OCI-LY7 (cell line): ENCODE data around the gene EIF3L. TPM values are rescaled to one million over a fixed set of nuclear protein-coding genes. Genes with fewer than 3 reads are reported as not detected.

Experiments used
- BruUV-seq: library from RNA; stranded (reverse); fragments of 400-500 nt; replicated peaks from 2 replicates; lab custom pipeline; 2021; lab: Mats Ljungman, UMichigan
- CTCF ChIA-PET: fragments of 300-600 bp; sonication (Branson Sonifier 250); formaldehyde crosslinking; loops from one replicate; lab custom pipeline; 2022; ENCODE audit warnings: antibody characterized with exemption; ENCODE audit not compliant: unreplicated experiment; lab: Charles Lee
- POLR2A ChIA-PET: fragments of 300-600 bp; sonication (Branson Sonifier 250); formaldehyde crosslinking; loops from one replicate; lab custom pipeline; 2022; ENCODE audit warnings: antibody characterized with exemption; lab: Charles Lee
- DNase-seq: peaks from one replicate; pipeline ENCODE4 v3.0.0-alpha.2; 2015; ENCODE audit warnings: low spot score
- H2AFZ ChIP-seq: fragments of 200-600 bp; sonication (generic), shearing (Covaris generic); 2 replicates; pipeline ENCODE4 v1.6.1; 2014; ENCODE audit warnings: mild to moderate bottlenecking, antibody characterized with exemption, low read length, moderate library complexity
- H3K27ac ChIP-seq: fragments of 200-600 bp; sonication (generic); 2 replicates; pipeline ENCODE4 v1.5.1; 2014; ENCODE audit warnings: mixed run types, low read depth, mild to moderate bottlenecking, moderate library complexity, low read length, inconsistent platforms; ENCODE audit not compliant: poor library complexity, severe bottlenecking
- H3K36me3 ChIP-seq: fragments of 200-600 bp; sonication (generic); 2 replicates; pipeline ENCODE4 v1.6.1; 2014; ENCODE audit warnings: mild to moderate bottlenecking, antibody characterized with exemption, low read length, moderate library complexity, mixed read lengths; ENCODE audit not compliant: insufficient read depth
- H3K4me1 ChIP-seq: fragments of 200-600 bp; sonication (generic); 2 replicates; pipeline ENCODE4 v1.5.1; 2014; ENCODE audit warnings: mild to moderate bottlenecking, low read length; ENCODE audit not compliant: insufficient read depth, poor library complexity, severe bottlenecking
- H3K4me2 ChIP-seq: fragments of 200-600 bp; sonication (generic); 2 replicates; pipeline ENCODE4 v1.6.1; 2014; ENCODE audit warnings: mild to moderate bottlenecking, low read length
- H3K4me3 ChIP-seq: fragments of 200-600 bp; sonication (generic); 2 replicates; pipeline ENCODE4 v1.5.1; 2014; ENCODE audit warnings: mild to moderate bottlenecking, low read depth, low read length; ENCODE audit not compliant: poor library complexity, severe bottlenecking
- H3K79me2 ChIP-seq: fragments of 200-600 bp; sonication (generic); 2 replicates; pipeline ENCODE4 v1.6.1; 2016; ENCODE audit warnings: low read depth, mild to moderate bottlenecking, low read length, moderate library complexity, mixed read lengths; ENCODE audit not compliant: insufficient read depth
- H3K9me2 ChIP-seq: fragments of 200-600 bp; sonication (generic); 2 replicates; pipeline ENCODE4 v1.6.1; 2016; ENCODE audit warnings: mild to moderate bottlenecking, low read length, mixed read lengths; ENCODE audit not compliant: insufficient read depth
- H3K9me3 ChIP-seq: fragments of 200-600 bp; sonication (generic); 2 replicates; pipeline ENCODE4 v1.6.1; 2014; ENCODE audit warnings: mild to moderate bottlenecking, mixed run types, low read length, mixed read lengths
- H4K20me1 ChIP-seq: fragments of 200-600 bp; sonication (generic); 2 replicates; pipeline ENCODE4 v1.6.1; 2014; ENCODE audit warnings: mild to moderate bottlenecking, antibody characterized with exemption, low read length, moderate library complexity, mixed read lengths; ENCODE audit not compliant: insufficient read depth
- EZH2phosphoT487 ChIP-seq: fragments of 200-600 bp; sonication (generic); IDR thresholded peaks from 2 replicates; pipeline ENCODE4 v1.6.1; 2018; ENCODE audit warnings: low read depth, borderline replicate concordance, mild to moderate bottlenecking, mixed run types, antibody characterized with exemption, low read length, moderate library complexity, mixed read lengths
- intact Hi-C: fragments of 100-400 bp; cut with micrococcal nuclease; formaldehyde crosslinking; loops from one replicate; pipeline ENCODE4 v1.10.0; 2022; ENCODE audit not compliant: unreplicated experiment
- total RNA-seq, 2 experiments: library from RNA; depleted of rRNA in 1 of 2; stranded (reverse); fragments of >200 nt in 1 of 2; shearing (Covaris generic) in 1 of 2; gene quantifications; 2 replicates each; pipeline ENCODE4 v1.2.3, GENCODE V29; 2014 to 2022
- TF ChIP-seq, protein P1 (sequence below): fragments of 200-600 bp; sonication (generic); conservative IDR thresholded peaks from 2 replicates; pipeline ENCODE4 v1.5.1; 2014; ENCODE audit warnings: mild to moderate bottlenecking, antibody characterized with exemption, low read length, moderate library complexity, mixed read lengths

EIF3L gene
- total RNA-seq, 2 experiments from 2014 or later, result 503 to 596 TPM

DNA sequence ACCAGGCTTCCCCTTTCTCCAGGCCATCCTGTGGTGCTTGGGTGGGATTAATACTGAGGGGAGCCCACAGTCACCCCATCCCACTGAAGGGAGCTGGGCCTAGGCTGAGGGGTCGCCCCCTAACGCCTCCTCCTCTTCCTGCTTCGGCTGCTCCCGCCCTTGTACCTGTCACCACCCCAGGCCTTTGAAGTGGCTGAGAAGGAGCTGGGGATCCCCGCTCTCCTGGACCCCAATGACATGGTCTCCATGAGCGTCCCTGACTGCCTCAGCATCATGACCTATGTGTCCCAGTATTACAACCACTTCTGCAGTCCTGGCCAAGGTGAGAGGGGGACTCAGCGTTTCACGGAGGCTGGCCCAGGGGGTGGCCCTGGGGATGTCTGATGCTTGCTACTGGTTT, 63.0 kb downstream of the EIF3L start:
- no peak overlapping the region for H3K27ac ChIP-seq
- CTCF ChIA-PET, result no interaction called here
- no peak overlapping the region for H2AFZ ChIP-seq
- peaks cover 6% of the 10 kb centered on the region for H3K4me1 ChIP-seq
- H4K20me1 ChIP-seq, result no peaks in the 10 kb centered on the region
- no peak overlapping the region for H3K4me2 ChIP-seq
- peaks cover 5% of the 10 kb centered on the region; the same call in 1 of the 2 replicates for H3K36me3 ChIP-seq
- TF ChIP-seq EZH2phosphoT487, result no peak
- TF ChIP-seq, protein P1, sequence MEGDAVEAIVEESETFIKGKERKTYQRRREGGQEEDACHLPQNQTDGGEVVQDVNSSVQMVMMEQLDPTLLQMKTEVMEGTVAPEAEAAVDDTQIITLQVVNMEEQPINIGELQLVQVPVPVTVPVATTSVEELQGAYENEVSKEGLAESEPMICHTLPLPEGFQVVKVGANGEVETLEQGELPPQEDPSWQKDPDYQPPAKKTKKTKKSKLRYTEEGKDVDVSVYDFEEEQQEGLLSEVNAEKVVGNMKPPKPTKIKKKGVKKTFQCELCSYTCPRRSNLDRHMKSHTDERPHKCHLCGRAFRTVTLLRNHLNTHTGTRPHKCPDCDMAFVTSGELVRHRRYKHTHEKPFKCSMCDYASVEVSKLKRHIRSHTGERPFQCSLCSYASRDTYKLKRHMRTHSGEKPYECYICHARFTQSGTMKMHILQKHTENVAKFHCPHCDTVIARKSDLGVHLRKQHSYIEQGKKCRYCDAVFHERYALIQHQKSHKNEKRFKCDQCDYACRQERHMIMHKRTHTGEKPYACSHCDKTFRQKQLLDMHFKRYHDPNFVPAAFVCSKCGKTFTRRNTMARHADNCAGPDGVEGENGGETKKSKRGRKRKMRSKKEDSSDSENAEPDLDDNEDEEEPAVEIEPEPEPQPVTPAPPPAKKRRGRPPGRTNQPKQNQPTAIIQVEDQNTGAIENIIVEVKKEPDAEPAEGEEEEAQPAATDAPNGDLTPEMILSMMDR, result no peak
- POLR2A ChIA-PET, result no interaction called here
- no peaks in the 10 kb centered on the region for H3K79me2 ChIP-seq
- no peaks in the 10 kb centered on the region for H3K9me3 ChIP-seq
- intact Hi-C loops, result no loop called here
- DNase-seq, result no peak
- no TSS peak for BruUV-seq
- no peaks in the 10 kb centered on the region for H3K9me2 ChIP-seq
- no peak overlapping the region for H3K4me3 ChIP-seq

DNA sequence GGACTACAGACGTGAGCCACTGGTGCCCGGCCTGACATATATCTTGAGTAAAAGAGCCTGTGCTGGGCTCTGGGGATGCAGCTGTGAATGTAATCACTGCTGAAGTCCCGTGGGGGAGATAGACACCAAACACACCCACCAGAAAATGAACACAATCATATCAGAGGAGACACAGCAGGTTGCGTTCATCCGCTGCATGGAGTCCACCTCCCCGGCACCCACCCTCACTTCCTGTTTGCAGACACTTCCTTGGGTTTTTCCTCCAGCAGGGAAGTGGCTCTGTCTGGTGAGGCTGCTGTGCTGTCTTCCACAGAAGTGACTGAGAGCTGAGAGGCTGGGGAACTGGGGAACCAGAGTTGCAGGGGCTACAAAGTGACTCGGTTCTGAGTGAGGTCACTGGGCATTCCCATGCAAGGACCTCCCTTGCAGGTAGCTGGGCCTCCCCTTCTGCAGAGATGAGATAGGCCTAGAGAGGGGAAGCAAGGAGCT, 64.1 kb downstream of the EIF3L start:
- H3K4me3 ChIP-seq, result no peak overlapping the region
- BruUV-seq, result no TSS peak
- intact Hi-C loops, result no loop called here
- H4K20me1 ChIP-seq, result no peaks in the 10 kb centered on the region
- no peaks in the 10 kb centered on the region for H3K9me2 ChIP-seq
- H3K4me1 ChIP-seq, result peaks cover 7% of the 10 kb centered on the region
- TF ChIP-seq EZH2phosphoT487, result no peak
- TF ChIP-seq, protein P1, result no peak
- H3K9me3 ChIP-seq, result no peaks in the 10 kb centered on the region
- no peak overlapping the region for H3K4me2 ChIP-seq
- no peaks in the 10 kb centered on the region for H3K79me2 ChIP-seq
- ChIA-PET POLR2A (no interaction called here), CTCF (no interaction called here)
- H3K36me3 ChIP-seq, result peaks cover 5% of the 10 kb centered on the region; the same call in 1 of the 2 replicates
- H2AFZ ChIP-seq, result no peak overlapping the region
- DNase-seq, result no peak
- H3K27ac ChIP-seq, result no peak overlapping the region

DNA sequence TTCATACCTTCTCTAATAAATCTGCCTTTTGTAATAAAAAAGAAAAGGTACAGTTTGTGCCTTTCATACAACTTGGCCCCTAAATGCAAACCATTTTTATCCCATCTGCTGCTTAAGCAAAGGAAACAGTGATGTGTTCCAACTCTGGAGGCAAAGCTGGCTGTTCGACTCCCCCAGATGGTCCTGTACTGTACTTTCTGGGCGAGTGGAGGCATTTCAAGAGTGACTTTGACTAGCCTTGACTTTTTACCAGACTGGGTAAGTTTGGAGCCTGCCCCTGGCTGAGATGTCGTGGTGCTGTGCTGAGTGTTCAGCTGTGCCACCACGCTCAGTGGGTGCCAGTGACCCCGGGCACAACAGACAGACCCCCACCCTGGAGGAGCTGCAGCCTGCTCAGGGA, 67.1 kb downstream of the EIF3L start:
- ChIA-PET CTCF (no interaction called here), POLR2A (interaction anchor here (1.9 kb wide), 1 partner anchor 11 kb away, joined by 4 read pairs; the partner anchor contains the start of gene MICALL1)
- H3K79me2 ChIP-seq, result no peaks in the 10 kb centered on the region
- no peak overlapping the region for H2AFZ ChIP-seq
- peaks cover 10% of the 10 kb centered on the region; the same call in 1 of the 2 replicates for H3K36me3 ChIP-seq
- no peaks in the 10 kb centered on the region for H3K9me3 ChIP-seq
- peaks cover 26% of the 10 kb centered on the region for H3K4me1 ChIP-seq
- H3K9me2 ChIP-seq, result no peaks in the 10 kb centered on the region
- TF ChIP-seq EZH2phosphoT487, result no peak
- TF ChIP-seq, protein P1, result no peak
- DNase-seq, result no peak
- H3K4me2 ChIP-seq, result no peak overlapping the region
- H3K4me3 ChIP-seq, result no peak overlapping the region
- H4K20me1 ChIP-seq, result no peaks in the 10 kb centered on the region
- no peak overlapping the region for H3K27ac ChIP-seq
- intact Hi-C loops, result no loop called here
- no TSS peak for BruUV-seq
